ENCODE data around the gene SLC25A29. TPM values are rescaled to one million over a fixed set of nuclear protein-coding genes. Genes with fewer than 3 reads are reported as not detected.

SLC25A29 gene
- total RNA-seq, 2 experiments from 2014 or later = 1.5 to 2.2 TPM

Small RNAs within 50 kb of the gene (microRNA-seq; reads per million reads assigned to microRNA genes)
- gene MIR345 (ENCODE audit: borderline microRNAs expressed, borderline replicate concordance) (12.6 reads per million, percentile 43 among the genes with 10 or more reads in this experiment), gene MIR6764 (ENCODE audit: borderline microRNAs expressed, borderline replicate concordance) (0.63 reads per million)

Other genes starting within 250 kb of the SLC25A29 start
- 1,000 to 10,000 TPM; 1,017 to 1,048 TPM for gene EVL, start 241.0 kb downstream of the SLC25A29 start, total RNA-seq
- gene DEGS2, start 146.8 kb downstream of the SLC25A29 start, total RNA-seq = under 1 TPM; 0.15 to 0.23 TPM
- 100 to 1,000 TPM in 1 of 2 experiments, 10 to 100 TPM in 1; 95.0 to 107 TPM for gene YY1, start 67.3 kb downstream of the SLC25A29 start, total RNA-seq
- gene SLC25A47, start 16.9 kb upstream of the SLC25A29 start, total RNA-seq = not detected
- 1 to 10 TPM; 6.8 to 7.0 TPM for gene WDR25, start 70.0 kb upstream of the SLC25A29 start, total RNA-seq